ENCODE data around the gene MTMR2.

The MTMR2 gene

DNA sequence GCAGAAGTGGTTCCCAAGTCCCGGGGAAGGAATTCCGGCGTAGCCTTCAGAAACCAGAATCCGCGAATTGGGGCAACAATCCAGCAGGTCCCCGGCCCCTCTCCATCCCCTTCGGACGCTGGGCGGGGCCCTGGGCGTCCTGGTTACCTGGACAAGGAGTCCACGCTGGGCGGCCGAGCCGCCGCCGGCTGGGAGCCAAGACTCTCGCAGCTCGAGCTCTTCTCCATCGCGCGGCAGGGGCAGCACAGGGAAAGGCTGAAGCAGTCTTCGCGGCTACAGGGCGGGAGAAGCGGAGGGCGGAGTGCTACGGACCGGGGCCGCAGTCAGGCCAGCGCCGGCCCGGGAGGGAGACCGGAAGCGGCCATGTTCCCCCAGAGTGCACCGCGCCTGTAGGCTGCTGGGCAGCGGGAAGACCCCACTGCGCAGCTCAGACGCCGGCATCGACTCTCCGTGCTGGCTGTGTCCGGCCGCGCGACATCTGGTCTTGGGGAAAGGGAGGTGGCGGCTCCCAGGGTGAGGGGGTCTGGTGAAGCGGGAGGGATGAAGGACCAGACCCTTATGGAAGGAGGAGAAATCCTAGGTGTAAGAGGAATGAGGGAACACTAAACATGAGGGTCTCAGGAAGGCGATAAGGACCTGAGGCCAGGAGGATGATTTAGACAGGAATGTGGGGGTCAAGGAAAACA, at the start of gene MTMR2:
Gene MTMR2, minus strand, starts transcription at position 380 of the 686 bp plus-strand sequence. Its CDS starts 153 bp downstream, at position 227.
- H4K20me1 ChIP-seq: no peaks in the 10 kb centered on the region
- H3K4me2 ChIP-seq: peak within 1 kb of the TSS; percentile 84
- peaks cover 22% of the 10 kb centered on the region for H3K4me1 ChIP-seq
- H3K27ac ChIP-seq: peak within 1 kb of the TSS; percentile 86
- peak within 1 kb of the TSS; percentile 88 for H3K9ac ChIP-seq
- H3K27me3 ChIP-seq: no peaks in the 10 kb centered on the region
- peak within 1 kb of the TSS; percentile 85 for H3K4me3 ChIP-seq
- H3K9me3 ChIP-seq: no peaks in the 10 kb centered on the region
- no peaks in the 10 kb centered on the region for H3K36me3 ChIP-seq
- no peak for TF ChIP-seq Cebpa-rat (IDR thresholded peaks at IDR 0.05)

GRCh38 chr11:95972060-95972459, 48.2 kb upstream of the MTMR2 start:
- Histone ChIP-seq H3K4me1 (no peaks in the 10 kb centered on the region), H3K27ac (no peak overlapping the region), H3K27me3 (no peaks in the 10 kb centered on the region), H3K4me2 (no peak overlapping the region), H3K36me3 (no peaks in the 10 kb centered on the region), H3K9me3 (no peaks in the 10 kb centered on the region), H3K9ac (no peak overlapping the region), H4K20me1 (no peaks in the 10 kb centered on the region), H3K4me3 (no peak overlapping the region)
- no peak for TF ChIP-seq Cebpa-rat (IDR thresholded peaks at IDR 0.05)

GRCh38 chr11:95968585-95968984, 44.7 kb upstream of the MTMR2 start:
- TF ChIP-seq Cebpa-rat (IDR thresholded peaks at IDR 0.05): no peak
- H3K4me1 ChIP-seq: no peaks in the 10 kb centered on the region
- H3K9me3 ChIP-seq: no peaks in the 10 kb centered on the region

DNA sequence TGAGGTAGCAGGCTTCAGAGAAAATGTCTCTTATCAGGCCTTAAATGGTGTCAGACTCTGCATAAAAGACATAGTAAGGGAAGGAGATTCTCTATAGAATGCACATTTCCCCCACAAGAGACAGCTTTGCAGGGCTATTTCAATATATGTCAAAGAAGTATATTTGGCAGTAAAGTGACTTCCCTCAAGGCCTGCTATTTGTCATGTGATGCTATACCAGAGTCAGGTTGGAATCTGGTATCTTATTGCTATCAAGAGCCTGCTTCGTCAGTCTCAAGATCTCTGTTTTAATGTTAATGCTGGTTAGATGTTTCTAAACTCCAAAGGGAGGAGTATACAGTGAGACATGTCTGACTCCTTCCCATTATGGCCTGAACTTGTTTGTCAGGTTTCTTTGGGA, 40.4 kb upstream of the MTMR2 start:
- Histone ChIP-seq H3K4me1 (no peaks in the 10 kb centered on the region), H3K27me3 (no peaks in the 10 kb centered on the region), H4K20me1 (no peaks in the 10 kb centered on the region), H3K27ac (no peak overlapping the region), H3K9ac (no peak overlapping the region), H3K4me3 (no peak overlapping the region), H3K36me3 (no peaks in the 10 kb centered on the region), H3K4me2 (no peak overlapping the region), H3K9me3 (no peaks in the 10 kb centered on the region)
- no peak for TF ChIP-seq Cebpa-rat (IDR thresholded peaks at IDR 0.05)

More at GRCh38 chr11:95968585-95968984, 44.7 kb upstream of the MTMR2 start:
- H4K20me1 ChIP-seq: no peaks in the 10 kb centered on the region
- no peak overlapping the region for H3K4me3 ChIP-seq
- H3K9ac ChIP-seq: no peak overlapping the region
- no peaks in the 10 kb centered on the region for H3K27me3 ChIP-seq
- H3K27ac ChIP-seq: no peak overlapping the region
- H3K36me3 ChIP-seq: no peaks in the 10 kb centered on the region
- H3K4me2 ChIP-seq: no peak overlapping the region

- H3K9ac ChIP-seq: no peak overlapping the region
- no peak for TF ChIP-seq Cebpa-rat (IDR thresholded peaks at IDR 0.05)
- H3K27me3 ChIP-seq: no peaks in the 10 kb centered on the region
Measured at GRCh38 chr11:95961758-95962157, 37.9 kb upstream of the MTMR2 start.

DNA sequence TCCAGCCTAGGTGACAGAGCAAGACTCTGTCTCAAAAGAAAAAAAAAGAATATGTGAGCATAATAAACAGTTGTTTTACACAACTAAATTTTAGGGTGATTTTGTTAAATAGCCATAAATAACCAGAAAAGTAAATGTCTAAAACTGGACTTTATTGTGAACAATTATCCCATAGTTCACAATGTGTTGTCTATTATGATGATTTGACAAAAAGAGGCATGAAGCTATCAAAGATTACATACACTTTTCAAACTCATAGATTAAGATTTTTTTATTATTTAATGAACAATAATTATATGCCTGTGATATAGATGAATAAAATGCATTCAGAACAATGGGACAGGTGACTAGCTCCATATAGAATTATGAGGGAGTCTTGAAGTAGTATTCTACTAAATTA, 27.0 kb upstream of the MTMR2 start:
- no peaks in the 10 kb centered on the region for H3K27me3 ChIP-seq
- H3K4me2 ChIP-seq: no peak overlapping the region
- TF ChIP-seq Cebpa-rat (IDR thresholded peaks at IDR 0.05): no peak
- no peak overlapping the region for H3K27ac ChIP-seq
- H4K20me1 ChIP-seq: no peaks in the 10 kb centered on the region
- peaks cover 27% of the 10 kb centered on the region for H3K9me3 ChIP-seq
- H3K9ac ChIP-seq: no peak overlapping the region
- no peaks in the 10 kb centered on the region for H3K4me1 ChIP-seq
- no peak overlapping the region for H3K4me3 ChIP-seq
- H3K36me3 ChIP-seq: no peaks in the 10 kb centered on the region

More at GRCh38 chr11:95961758-95962157, 37.9 kb upstream of the MTMR2 start:
- Histone ChIP-seq H4K20me1 (no peaks in the 10 kb centered on the region), H3K4me3 (no peak overlapping the region), H3K36me3 (no peaks in the 10 kb centered on the region), H3K4me1 (no peaks in the 10 kb centered on the region), H3K9me3 (no peaks in the 10 kb centered on the region), H3K4me2 (no peak overlapping the region), H3K27ac (no peak overlapping the region)

DNA sequence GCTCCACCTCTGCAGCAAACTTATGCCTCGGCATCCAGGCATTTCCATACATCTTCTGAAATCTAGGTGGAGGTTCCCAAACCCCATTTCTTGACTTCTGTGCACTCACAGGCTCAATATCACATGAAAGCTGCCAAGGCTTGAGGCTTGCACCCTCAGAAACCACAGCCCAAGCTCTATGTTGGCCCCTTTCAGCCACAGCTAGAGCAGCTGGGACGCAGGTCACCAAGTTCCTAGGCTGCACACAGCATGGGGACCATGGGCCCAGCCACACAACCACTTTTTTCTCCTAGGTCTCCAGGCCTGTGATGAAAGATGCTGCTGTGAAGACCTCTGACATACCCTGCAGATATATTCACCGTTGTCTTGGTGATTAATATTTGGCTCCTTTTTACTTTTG, 24.7 kb upstream of the MTMR2 start:
- Histone ChIP-seq H3K27me3 (no peaks in the 10 kb centered on the region; the same call in 1 of the 2 replicates), H3K27ac (no peak overlapping the region), H3K36me3 (no peaks in the 10 kb centered on the region), H3K9me3 (peaks cover 50% of the 10 kb centered on the region), H3K4me3 (no peak overlapping the region), H3K9ac (no peak overlapping the region), H4K20me1 (no peaks in the 10 kb centered on the region), H3K4me2 (no peak overlapping the region), H3K4me1 (no peaks in the 10 kb centered on the region)
- no peak for TF ChIP-seq Cebpa-rat (IDR thresholded peaks at IDR 0.05)

- Histone ChIP-seq H3K27ac (no peak overlapping the region), H3K4me3 (no peak overlapping the region), H3K9ac (no peak overlapping the region), H3K4me1 (no peaks in the 10 kb centered on the region), H4K20me1 (no peaks in the 10 kb centered on the region), H3K4me2 (no peak overlapping the region), H3K9me3 (peaks cover 52% of the 10 kb centered on the region), H3K27me3 (no peaks in the 10 kb centered on the region; the same call in 1 of the 2 replicates), H3K36me3 (no peaks in the 10 kb centered on the region)
- TF ChIP-seq Cebpa-rat (IDR thresholded peaks at IDR 0.05): no peak
Measured at GRCh38 chr11:95944623-95945022, 20.7 kb upstream of the MTMR2 start.

GRCh38 chr11:95943546-95943945, 19.6 kb upstream of the MTMR2 start:
- Histone ChIP-seq H4K20me1 (no peaks in the 10 kb centered on the region), H3K36me3 (no peaks in the 10 kb centered on the region), H3K4me3 (no peak overlapping the region), H3K4me1 (no peaks in the 10 kb centered on the region), H3K27me3 (no peaks in the 10 kb centered on the region; the same call in 1 of the 2 replicates), H3K27ac (no peak overlapping the region), H3K9ac (no peak overlapping the region), H3K9me3 (peaks cover 44% of the 10 kb centered on the region), H3K4me2 (no peak overlapping the region)
- no peak for TF ChIP-seq Cebpa-rat (IDR thresholded peaks at IDR 0.05)

DNA sequence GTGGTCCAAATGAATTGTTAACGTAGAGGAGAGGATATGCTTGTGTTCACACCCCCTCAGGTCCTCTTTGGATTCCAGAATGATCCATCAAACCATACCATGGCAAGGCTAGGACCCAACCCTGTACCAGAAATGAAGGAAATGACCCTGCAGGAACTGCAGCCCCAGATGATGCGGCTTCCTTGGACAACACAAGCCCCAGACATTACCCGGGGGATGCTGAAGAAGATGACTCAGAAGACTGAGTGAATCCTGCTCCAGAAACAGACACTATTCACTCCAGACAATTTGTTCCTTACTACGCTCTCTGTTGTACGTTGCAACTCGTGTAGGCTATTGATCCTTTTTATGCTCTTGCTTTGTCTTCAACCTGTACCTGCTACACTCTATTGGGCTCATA, 15.2 kb upstream of the MTMR2 start:
- H3K4me3 ChIP-seq: no peak overlapping the region
- TF ChIP-seq Cebpa-rat (IDR thresholded peaks at IDR 0.05): no peak
- H3K9me3 ChIP-seq: peaks cover 7% of the 10 kb centered on the region
- H3K4me2 ChIP-seq: no peak overlapping the region
- no peak overlapping the region for H3K27ac ChIP-seq
- no peaks in the 10 kb centered on the region for H3K36me3 ChIP-seq
- H4K20me1 ChIP-seq: no peaks in the 10 kb centered on the region
- no peaks in the 10 kb centered on the region for H3K27me3 ChIP-seq
- no peak overlapping the region for H3K9ac ChIP-seq
- no peaks in the 10 kb centered on the region for H3K4me1 ChIP-seq

Data from BLaER1 (cell line).